Bone marrow (tissue), 2 donors: ENCODE results near the gene CBFA2T2.
"Not testable (repeated sequence)": the region's sequence is repeated elsewhere in the genome, so short reads cannot be mapped to it uniquely, and the experiment has no call there.

Experiments used
- DNase-seq, 2 donors: peaks; one replicate each; lab custom pipeline; 2025; lab: John Stamatoyannopoulos, UW

CBFA2T2 gene

DNA sequence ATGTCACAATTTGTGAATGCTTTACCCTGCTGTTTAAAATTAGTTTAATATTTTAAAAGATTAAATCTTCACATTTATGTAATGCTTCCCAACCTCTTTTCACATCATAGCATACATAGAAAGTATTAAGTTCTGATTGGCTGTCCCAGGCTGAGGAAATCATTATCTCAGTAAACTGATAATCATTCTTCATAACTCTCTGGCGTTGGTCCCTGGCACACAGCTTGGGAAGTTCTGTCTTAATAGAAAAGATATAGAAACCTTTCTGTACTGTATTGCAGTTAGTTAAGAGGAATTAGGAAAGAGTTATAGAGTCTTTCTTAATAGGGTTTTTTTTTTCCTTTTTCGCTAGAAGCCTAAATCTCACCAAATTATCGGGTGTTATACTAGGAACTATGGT lies 85.4 kb downstream of the CBFA2T2 start:
- no peak for DNase-seq

DNA sequence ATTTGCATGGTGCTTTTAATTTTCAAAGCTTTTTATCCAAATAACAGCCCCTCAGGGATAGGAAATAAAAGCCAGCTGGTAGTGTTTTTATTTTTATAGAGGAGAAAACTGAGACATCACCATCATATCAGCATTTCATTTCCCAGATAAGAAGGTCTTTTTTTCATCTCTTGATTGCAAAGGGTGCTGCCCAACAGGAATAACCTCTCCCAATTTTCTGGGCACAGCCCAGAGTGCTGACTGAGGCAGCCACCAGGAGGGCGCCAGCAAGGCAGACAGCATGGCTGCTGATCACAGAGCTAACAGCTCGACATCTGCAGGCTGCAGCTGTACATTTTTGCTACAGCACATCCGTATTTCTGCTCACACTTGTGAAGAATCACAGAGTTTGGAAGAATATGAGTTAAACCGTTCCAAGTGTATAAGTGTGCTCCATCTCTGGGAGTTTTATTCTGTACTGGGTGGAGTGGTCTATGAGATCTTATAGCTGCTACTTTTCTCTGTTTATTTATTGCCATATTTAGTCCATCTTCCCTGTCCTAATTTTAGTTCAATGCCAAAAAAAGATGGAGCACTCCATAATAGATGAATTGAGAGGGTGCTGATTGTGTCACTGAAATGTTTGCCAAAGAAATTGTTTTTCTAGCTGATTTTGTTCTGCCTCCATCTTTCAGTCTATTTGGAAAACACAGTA lies 86.7 kb downstream of the CBFA2T2 start:
- no peak for DNase-seq

- DNase-seq: no peak
Measured at GRCh38 chr20:33578510-33578909, 88.6 kb downstream of the CBFA2T2 start.

DNA sequence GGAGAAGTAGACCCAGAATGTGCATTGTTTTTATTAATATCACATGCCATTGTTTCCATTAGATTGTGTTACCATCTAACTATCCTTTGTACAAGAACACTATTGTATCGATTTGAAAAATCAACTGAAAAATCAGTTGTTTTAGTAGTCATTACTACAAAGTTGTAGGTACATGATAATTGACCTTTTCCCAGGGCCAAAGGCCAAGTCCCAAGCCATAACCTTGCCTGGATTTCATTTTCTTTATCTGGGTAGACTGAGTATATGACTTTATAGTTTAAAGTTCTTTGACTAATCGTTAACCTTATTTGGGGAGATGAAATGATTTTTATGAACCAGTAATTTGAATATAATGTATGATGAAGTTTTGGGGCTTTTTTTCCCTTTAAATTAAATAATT lies 93.2 kb downstream of the CBFA2T2 start:
- no peak for DNase-seq

DNA sequence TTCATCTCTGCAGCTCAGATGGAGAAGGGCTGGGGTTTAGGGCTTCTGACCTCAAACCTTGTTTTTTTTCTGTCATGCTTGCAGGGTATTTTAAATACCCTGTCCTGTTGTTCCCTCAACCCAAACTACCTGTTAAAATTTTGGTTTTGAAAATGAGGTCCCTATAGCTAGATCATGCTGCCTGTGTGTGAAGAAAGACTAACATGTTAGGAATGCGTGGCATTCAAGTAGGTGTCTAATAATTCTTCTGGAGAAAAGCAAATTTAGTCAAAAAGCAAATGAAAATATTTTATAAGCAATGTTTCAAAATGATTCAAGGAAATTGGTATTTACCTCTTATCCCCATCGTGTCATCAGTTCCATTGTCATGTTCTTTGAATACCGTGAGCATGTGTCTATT lies 95.1 kb downstream of the CBFA2T2 start:
- DNase-seq: no peak

- no peak for DNase-seq
Measured at GRCh38 chr20:33585413-33585812, 95.5 kb downstream of the CBFA2T2 start.

DNA sequence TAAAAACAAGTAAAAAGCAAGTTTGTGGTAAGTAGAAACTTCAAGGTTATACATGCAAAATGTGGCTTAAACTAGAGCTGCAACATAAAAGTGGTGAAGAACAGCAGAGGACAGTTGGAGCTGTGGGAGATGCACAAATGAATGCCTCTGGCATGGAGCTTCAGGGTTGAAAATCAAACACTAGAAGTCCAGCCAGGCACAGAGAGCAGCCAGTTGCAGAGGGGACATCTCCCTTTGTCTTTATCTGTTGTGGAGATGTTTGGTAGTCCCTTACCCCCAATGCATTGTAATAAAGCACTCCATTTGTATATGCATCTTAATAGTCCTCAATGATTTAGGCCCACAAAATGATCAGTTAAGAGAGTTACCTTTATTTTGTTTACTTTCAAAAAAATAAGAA lies 99.2 kb downstream of the CBFA2T2 start:
- DNase-seq: no peak

DNA sequence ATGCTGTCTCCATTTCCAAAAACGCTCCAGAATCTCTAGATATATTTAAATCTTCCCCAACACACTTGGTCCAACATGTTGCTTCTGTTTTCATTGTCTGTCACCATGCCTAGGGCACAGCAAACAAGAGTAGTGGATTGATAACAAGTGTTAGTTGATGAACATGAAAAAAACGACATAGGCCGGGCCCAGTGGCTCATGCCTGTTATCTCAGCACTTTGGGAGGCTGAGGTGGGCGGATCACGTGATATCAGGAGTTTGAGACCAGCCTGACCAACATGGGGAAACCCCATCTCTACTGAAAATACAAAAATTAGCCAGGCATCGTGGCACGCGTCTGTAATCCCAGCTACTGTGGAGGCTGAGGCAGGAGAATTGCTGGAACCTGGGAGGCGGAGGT lies 102.0 kb downstream of the CBFA2T2 start:
- not testable (repeated sequence) for DNase-seq

DNA sequence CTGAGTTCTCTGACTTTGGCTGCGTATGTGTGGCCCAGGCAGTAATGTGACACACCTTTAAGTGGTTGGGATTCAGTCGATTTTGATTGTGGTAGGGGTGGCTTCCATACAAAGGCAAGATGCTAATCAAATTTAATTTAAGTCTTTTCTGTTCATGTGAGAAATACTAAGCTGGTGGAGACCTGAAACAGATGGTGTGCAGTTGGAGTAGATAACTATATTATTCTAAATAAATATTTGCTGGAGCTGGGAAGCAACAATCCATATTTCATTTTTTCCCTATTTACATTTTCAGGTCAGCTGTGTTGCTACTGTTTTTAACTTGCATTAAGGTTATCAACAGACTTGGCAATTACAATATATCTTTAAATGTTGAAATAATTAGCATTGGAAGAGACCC lies 104.8 kb downstream of the CBFA2T2 start:
- DNase-seq: no peak

DNA sequence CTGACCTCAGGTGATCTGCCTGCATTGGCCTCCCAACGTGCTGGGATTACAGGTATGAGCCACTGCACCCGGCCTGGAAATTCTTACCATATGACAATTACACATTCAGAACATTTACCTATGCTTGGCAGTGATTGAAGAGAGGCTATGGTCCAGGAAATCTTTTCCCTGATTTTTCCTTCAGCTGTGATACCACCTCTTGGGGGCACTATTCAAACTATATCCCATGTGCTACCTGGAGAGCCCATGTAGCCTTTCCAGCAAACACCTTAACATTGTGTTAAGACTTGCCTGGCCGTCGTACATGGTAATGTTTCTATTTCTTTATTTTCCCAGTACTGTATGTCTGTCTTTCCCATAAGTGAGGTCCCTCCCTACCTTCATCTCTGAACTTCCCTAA lies 110.5 kb downstream of the CBFA2T2 start:
- DNase-seq: no peak

GRCh38 chr20:33600981-33601380 lies 111.1 kb downstream of the CBFA2T2 start:
- DNase-seq: no peak

GRCh38 chr20:33601861-33602260 lies 112.0 kb downstream of the CBFA2T2 start:
- DNase-seq: no peak

- no peak for DNase-seq
Measured at GRCh38 chr20:33602826-33603590, 113.1 kb downstream of the CBFA2T2 start.

- no peak for DNase-seq
Measured at GRCh38 chr20:33604084-33604990, 114.4 kb downstream of the CBFA2T2 start.

- no peak for DNase-seq
Measured at GRCh38 chr20:33604991-33605370, 115.1 kb downstream of the CBFA2T2 start.

GRCh38 chr20:33606118-33606771 lies 116.3 kb downstream of the CBFA2T2 start:
- DNase-seq: no peak

- no peak for DNase-seq
Measured at GRCh38 chr20:33609504-33609903, 119.6 kb downstream of the CBFA2T2 start.

DNA sequence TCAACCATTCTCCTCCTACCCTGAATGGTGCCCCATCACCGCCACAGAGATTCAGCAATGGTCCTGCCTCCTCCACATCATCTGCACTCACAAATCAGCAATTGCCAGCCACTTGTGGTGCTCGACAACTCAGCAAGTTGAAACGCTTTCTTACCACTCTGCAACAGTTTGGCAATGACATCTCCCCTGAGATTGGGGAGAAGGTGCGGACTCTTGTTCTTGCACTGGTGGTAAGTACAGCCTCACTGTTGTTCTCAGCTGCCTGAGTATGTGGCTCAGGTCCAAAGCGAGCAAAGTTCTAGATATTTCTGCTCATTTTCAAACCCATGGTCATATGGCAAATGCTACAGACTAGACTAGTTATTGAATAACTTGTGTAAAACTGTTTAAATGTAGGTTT lies 121.2 kb downstream of the CBFA2T2 start:
- no peak for DNase-seq

DNA sequence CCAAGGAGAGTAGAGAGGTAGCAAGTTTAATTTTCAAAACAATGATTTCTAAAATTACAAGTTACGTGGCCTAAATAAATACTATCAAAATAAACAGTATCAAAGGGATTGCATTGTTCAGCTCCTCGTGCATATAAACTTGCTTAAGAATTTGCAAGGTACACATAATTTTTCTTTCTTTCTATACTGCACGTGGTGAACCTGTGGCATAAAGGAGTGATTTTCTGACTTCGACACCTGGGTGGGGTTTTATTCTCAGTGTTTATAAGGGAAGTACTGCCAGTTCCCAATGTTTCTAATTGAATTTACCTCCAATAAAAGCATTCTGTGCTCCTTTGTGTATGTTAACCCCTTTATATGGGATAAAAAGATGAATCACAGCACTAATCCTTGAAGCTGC lies 122.1 kb downstream of the CBFA2T2 start:
- no peak for DNase-seq

- no peak for DNase-seq
Measured at GRCh38 chr20:33621717-33622400, 132.0 kb downstream of the CBFA2T2 start.

- no peak for DNase-seq
Measured at GRCh38 chr20:33622705-33623365, 132.9 kb downstream of the CBFA2T2 start.
